Type B pancreatic cell (in vitro differentiated cells): ENCODE results near the gene SAFB2. TPM values are rescaled to one million over a fixed set of nuclear protein-coding genes. Genes with fewer than 3 reads are reported as not detected.

Experiments used
- DNase-seq: peaks from one replicate; pipeline ENCODE4 v3.0.0; 2021; ENCODE audit warnings: mixed read lengths; ENCODE audit not compliant: unreplicated experiment; ENCODE audit errors: extremely low spot score
- H3K27ac Mint-ChIP-seq: 2 replicates; pipeline ENCODE4 v1.8.0; 2021; ENCODE audit warnings: mild to moderate bottlenecking, mixed read lengths
- H3K27me3 Mint-ChIP-seq: 2 replicates; pipeline ENCODE4 v1.8.0; 2021; ENCODE audit warnings: mixed read lengths
- H3K36me3 Mint-ChIP-seq: 2 replicates; pipeline ENCODE4 v1.8.0; 2021; ENCODE audit warnings: mixed read lengths
- H3K4me1 Mint-ChIP-seq: one replicate; pipeline ENCODE4 v1.8.0; 2021; ENCODE audit warnings: mixed read lengths; ENCODE audit not compliant: unreplicated experiment
- H3K4me3 Mint-ChIP-seq: 2 replicates; pipeline ENCODE4 v1.8.0; 2021; ENCODE audit warnings: mild to moderate bottlenecking, mixed read lengths
- H3K9me3 Mint-ChIP-seq: 2 replicates; pipeline ENCODE4 v1.8.0; 2021; ENCODE audit warnings: mixed read lengths
- CTCF ChIP-seq: fragments of 200-600 bp; sonication (generic); conservative IDR thresholded peaks from 2 replicates; pipeline ENCODE4 v1.5.0; 2021; ENCODE audit warnings: antibody characterized with exemption, mild to moderate bottlenecking
- total RNA-seq: library from RNA; stranded (reverse); gene quantifications from 2 replicates; pipeline ENCODE4 v1.2.1, GENCODE V29; 2021; ENCODE audit warnings: low replicate concordance

The SAFB2 gene
- total RNA-seq, 1 donor from 2014 or later = 93.4 TPM

GRCh38 chr19:5654931-5655330 lies 32.4 kb upstream of the SAFB2 start:
- no peak for DNase-seq
- Mint-ChIP-seq H3K27me3 (no peaks in the 10 kb centered on the region), H3K4me3 (no peak overlapping the region), H3K9me3 (no peaks in the 10 kb centered on the region), H3K4me1 (no peaks in the 10 kb centered on the region), H3K36me3 (peaks cover 35% of the 10 kb centered on the region), H3K27ac (no peak overlapping the region)
- no peak for TF ChIP-seq CTCF

GRCh38 chr19:5652261-5652660 lies 29.7 kb upstream of the SAFB2 start:
- H3K4me3 Mint-ChIP-seq = no peak overlapping the region
- H3K27ac Mint-ChIP-seq = no peak overlapping the region
- no peak for TF ChIP-seq CTCF
- no peaks in the 10 kb centered on the region for H3K9me3 Mint-ChIP-seq
- H3K27me3 Mint-ChIP-seq = no peaks in the 10 kb centered on the region
- H3K4me1 Mint-ChIP-seq = no peaks in the 10 kb centered on the region
- no peak for DNase-seq
- peaks cover 34% of the 10 kb centered on the region for H3K36me3 Mint-ChIP-seq

GRCh38 chr19:5651361-5651760 lies 28.8 kb upstream of the SAFB2 start:
- Mint-ChIP-seq H3K4me3 (no peak overlapping the region), H3K36me3 (peaks cover 43% of the 10 kb centered on the region), H3K27ac (no peak overlapping the region), H3K27me3 (no peaks in the 10 kb centered on the region), H3K4me1 (no peaks in the 10 kb centered on the region), H3K9me3 (no peaks in the 10 kb centered on the region)
- TF ChIP-seq CTCF = no peak
- DNase-seq = no peak

GRCh38 chr19:5648464-5648863 lies 25.9 kb upstream of the SAFB2 start:
- H3K4me3 Mint-ChIP-seq = no peak overlapping the region
- no peak for TF ChIP-seq CTCF
- peaks cover 41% of the 10 kb centered on the region for H3K36me3 Mint-ChIP-seq
- H3K27ac Mint-ChIP-seq = no peak overlapping the region
- no peaks in the 10 kb centered on the region for H3K4me1 Mint-ChIP-seq
- no peaks in the 10 kb centered on the region for H3K27me3 Mint-ChIP-seq
- H3K9me3 Mint-ChIP-seq = no peaks in the 10 kb centered on the region
- DNase-seq = no peak

- Mint-ChIP-seq H3K27me3 (no peaks in the 10 kb centered on the region), H3K36me3 (peaks cover 31% of the 10 kb centered on the region), H3K27ac (no peak overlapping the region), H3K4me1 (peaks cover under 1% of the 10 kb centered on the region), H3K4me3 (no peak overlapping the region), H3K9me3 (no peaks in the 10 kb centered on the region)
- TF ChIP-seq CTCF = no peak
- DNase-seq = no peak
Measured at GRCh38 chr19:5646703-5647102, 24.1 kb upstream of the SAFB2 start.

GRCh38 chr19:5645409-5645808 lies 22.8 kb upstream of the SAFB2 start:
- Mint-ChIP-seq H3K4me3 (no peak overlapping the region), H3K27ac (no peak overlapping the region), H3K36me3 (peaks cover 33% of the 10 kb centered on the region), H3K4me1 (peaks cover 4% of the 10 kb centered on the region), H3K9me3 (no peaks in the 10 kb centered on the region), H3K27me3 (no peaks in the 10 kb centered on the region)
- TF ChIP-seq CTCF = no peak
- DNase-seq = no peak
